ENCODE measurements around the gene KLHDC8A. TPM values are rescaled to one million over a fixed set of nuclear protein-coding genes. Genes with fewer than 3 reads are reported as not detected.

The KLHDC8A gene
- total and polyA plus RNA-seq, 4 donors, result 9.9 to 56.8 (median 31.0) TPM

DNA sequence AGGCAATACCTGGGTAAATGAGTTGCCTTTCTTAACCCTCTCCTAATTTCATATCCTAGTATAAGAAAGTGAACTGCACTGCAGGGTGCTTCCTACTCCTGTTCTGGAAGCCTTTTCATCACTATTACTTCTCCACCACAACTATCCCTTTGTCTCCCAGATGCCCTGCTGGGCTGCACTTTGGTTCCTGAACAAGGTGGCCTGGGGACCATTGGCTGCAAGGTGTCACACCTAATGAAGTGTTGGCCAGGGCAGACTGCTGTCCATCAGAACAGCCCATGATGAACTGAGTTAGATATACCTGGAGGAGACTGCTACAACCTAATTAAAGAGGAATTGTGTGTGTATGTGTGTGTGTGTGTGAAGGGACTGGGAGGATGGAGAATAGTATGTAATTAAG, 1.9 kb upstream of the KLHDC8A start:
- H3K4me1 ChIP-seq (ENCODE audit: control insufficient read depth, insufficient read depth, low read length), result peaks cover 36% of the 10 kb centered on the region
- no peak overlapping the region for H3K4me3 ChIP-seq (ENCODE audit: low read depth, low read length)
- no peaks in the 10 kb centered on the region for H3K9me3 ChIP-seq (ENCODE audit: control insufficient read depth, insufficient read depth, low read length)
- no peaks in the 10 kb centered on the region for H3K27me3 ChIP-seq (ENCODE audit: control insufficient read depth, insufficient read depth, low read length)
- no peak for DNase-seq (ENCODE audit: low read depth in 4 of 6, low spot score in 6 of 6)
- H3K27ac ChIP-seq (ENCODE audit: low read depth, low read length), result no peak overlapping the region
- H3K36me3 ChIP-seq (ENCODE audit: control insufficient read depth, insufficient read depth, low read length), result no peaks in the 10 kb centered on the region

DNA sequence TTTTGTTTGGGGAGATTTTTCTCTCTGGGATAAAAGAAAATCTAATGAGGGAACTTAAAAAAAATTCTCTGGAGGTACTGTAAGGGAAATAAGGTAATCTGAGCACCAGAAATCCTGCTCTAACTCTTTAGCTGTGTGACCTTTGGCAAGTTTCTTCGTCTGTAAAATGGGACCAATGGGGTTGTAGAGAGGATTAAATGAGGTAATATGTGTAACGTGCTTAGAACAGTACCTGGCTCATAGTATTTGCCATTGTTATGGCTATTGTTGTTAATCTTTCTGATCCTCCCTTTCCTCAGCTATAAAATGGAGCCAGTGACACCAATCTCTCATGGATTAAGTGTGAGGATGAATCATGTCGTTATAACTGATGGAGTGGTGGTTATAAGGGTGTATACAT, 845 bp upstream of the KLHDC8A start:
- H3K36me3 ChIP-seq (ENCODE audit: control insufficient read depth, insufficient read depth, low read length), result no peaks in the 10 kb centered on the region
- no CpG with 5 or more reads among the region's 3 CpGs for WGBS (ENCODE audit: insufficient coverage)
- H3K4me3 ChIP-seq (ENCODE audit: low read depth, low read length), result no peak overlapping the region
- peaks cover 45% of the 10 kb centered on the region for H3K4me1 ChIP-seq (ENCODE audit: control insufficient read depth, insufficient read depth, low read length)
- no peaks in the 10 kb centered on the region for H3K9me3 ChIP-seq (ENCODE audit: control insufficient read depth, insufficient read depth, low read length)
- no peak for DNase-seq (ENCODE audit: low read depth in 4 of 6, low spot score in 6 of 6)
- no peak overlapping the region for H3K27ac ChIP-seq (ENCODE audit: low read depth, low read length)
- no peaks in the 10 kb centered on the region for H3K27me3 ChIP-seq (ENCODE audit: control insufficient read depth, insufficient read depth, low read length)

DNA sequence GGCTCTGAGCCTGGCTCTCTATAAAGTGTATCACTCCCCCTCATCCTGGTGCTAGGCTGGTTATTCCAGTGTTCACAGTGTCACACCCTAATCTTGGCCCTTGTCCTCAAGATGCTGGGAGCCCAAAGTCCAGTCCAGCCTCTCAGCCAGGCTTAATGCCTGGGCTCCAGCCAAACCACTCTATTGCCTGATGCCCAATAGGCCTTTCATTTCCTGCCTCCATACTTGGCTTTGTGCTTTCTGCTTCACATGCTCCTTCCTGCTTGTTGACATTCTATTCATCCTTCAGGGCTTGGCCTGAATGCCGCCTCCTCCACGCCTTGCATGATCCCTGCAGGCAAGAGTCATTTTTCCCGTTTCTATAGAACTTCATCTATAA, 1.7 kb downstream of the KLHDC8A start:
- Histone ChIP-seq H3K36me3 (ENCODE audit: control insufficient read depth, insufficient read depth, low read length) (peaks cover 4% of the 10 kb centered on the region), H3K4me1 (ENCODE audit: control insufficient read depth, insufficient read depth, low read length) (peaks cover 54% of the 10 kb centered on the region), H3K4me3 (ENCODE audit: low read depth, low read length) (no peak overlapping the region), H3K27me3 (ENCODE audit: control insufficient read depth, insufficient read depth, low read length) (no peaks in the 10 kb centered on the region), H3K9me3 (ENCODE audit: control insufficient read depth, insufficient read depth, low read length) (no peaks in the 10 kb centered on the region), H3K27ac (ENCODE audit: low read depth, low read length) (no peak overlapping the region)
- no CpG with 5 or more reads among the region's 3 CpGs for WGBS (ENCODE audit: insufficient coverage)
- peak in 2 of 6 donors; percentile 71 to 79 for DNase-seq (ENCODE audit: low read depth in 4 of 6, low spot score in 6 of 6)

DNA sequence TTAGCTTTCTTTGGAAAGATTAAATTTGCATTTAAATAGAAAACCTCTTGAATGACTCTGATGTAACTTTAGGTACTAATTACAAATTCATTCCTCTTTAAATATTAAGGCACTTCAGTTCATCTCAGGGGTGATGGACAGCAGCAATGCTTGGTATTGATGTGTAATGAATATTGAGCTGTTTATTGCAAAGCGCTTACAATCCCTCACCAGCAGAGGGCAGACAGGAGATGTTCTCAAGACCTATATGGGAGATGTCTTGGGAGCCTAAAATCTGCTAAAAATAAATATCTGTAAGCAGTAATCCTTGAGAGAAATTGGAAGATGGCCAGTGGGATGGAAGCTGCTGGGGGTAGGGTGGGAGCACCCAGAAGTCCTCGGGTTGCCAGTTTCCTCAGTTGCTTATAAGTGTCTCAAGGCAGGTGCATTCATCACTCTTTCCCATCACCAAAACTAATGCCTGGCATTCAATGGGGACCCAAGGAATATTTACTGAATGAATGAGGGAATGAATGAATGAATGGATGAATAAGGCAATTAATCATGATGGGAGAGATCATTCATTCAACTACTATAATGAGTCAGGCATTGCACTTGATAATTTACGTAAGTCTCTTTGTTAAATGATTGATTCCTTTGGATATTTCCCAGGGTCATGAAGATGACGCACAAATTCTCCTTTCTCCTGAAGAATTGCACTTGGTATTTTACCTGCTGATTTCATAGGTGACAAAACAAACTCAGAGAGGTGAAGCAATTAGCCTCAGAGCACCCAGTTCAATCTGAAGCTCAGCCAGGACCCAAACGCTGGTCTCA, 2.3 kb downstream of the KLHDC8A start:
- H3K4me1 ChIP-seq (ENCODE audit: control insufficient read depth, insufficient read depth, low read length), result peaks cover 59% of the 10 kb centered on the region
- H3K36me3 ChIP-seq (ENCODE audit: control insufficient read depth, insufficient read depth, low read length), result peaks cover 4% of the 10 kb centered on the region
- DNase-seq (ENCODE audit: low read depth in 4 of 6, low spot score in 6 of 6), result peak in 4 of 6 donors; percentile 69 to 96 (median 82)
- H3K27me3 ChIP-seq (ENCODE audit: control insufficient read depth, insufficient read depth, low read length), result no peaks in the 10 kb centered on the region
- H3K9me3 ChIP-seq (ENCODE audit: control insufficient read depth, insufficient read depth, low read length), result no peaks in the 10 kb centered on the region
- 17% methylated on average over 2 of the region's 5 CpGs for WGBS (ENCODE audit: insufficient coverage)
- no peak overlapping the region for H3K4me3 ChIP-seq (ENCODE audit: low read depth, low read length)
- H3K27ac ChIP-seq (ENCODE audit: low read depth, low read length), result no peak overlapping the region

DNA sequence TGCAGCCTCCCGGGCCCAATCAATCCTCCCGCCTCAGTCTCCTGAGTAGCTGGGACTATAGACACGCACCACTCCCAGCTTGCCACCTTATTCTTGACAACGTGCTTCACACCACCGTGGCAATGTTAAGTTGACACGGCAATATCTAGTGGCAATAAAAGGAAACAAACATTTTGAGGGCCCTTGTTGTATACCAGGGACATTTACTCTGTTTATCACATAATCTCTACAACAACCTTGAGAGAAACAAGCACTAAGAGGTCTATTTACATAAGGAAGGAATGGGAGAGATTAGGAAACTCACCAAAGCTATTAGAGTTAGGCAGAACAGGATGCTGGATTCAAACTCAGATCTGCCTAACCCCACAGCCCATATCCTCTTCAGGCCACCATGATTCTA, 3.1 kb downstream of the KLHDC8A start:
- H3K9me3 ChIP-seq (ENCODE audit: control insufficient read depth, insufficient read depth, low read length), result no peaks in the 10 kb centered on the region
- no peak overlapping the region for H3K27ac ChIP-seq (ENCODE audit: low read depth, low read length)
- 63% methylated on average over 3 of the region's 6 CpGs for WGBS (ENCODE audit: insufficient coverage)
- DNase-seq (ENCODE audit: low read depth in 4 of 6, low spot score in 6 of 6), result no peak
- no peaks in the 10 kb centered on the region for H3K27me3 ChIP-seq (ENCODE audit: control insufficient read depth, insufficient read depth, low read length)
- peaks cover 4% of the 10 kb centered on the region for H3K36me3 ChIP-seq (ENCODE audit: control insufficient read depth, insufficient read depth, low read length)
- no peak overlapping the region for H3K4me3 ChIP-seq (ENCODE audit: low read depth, low read length)
- peaks cover 60% of the 10 kb centered on the region for H3K4me1 ChIP-seq (ENCODE audit: control insufficient read depth, insufficient read depth, low read length)

DNA sequence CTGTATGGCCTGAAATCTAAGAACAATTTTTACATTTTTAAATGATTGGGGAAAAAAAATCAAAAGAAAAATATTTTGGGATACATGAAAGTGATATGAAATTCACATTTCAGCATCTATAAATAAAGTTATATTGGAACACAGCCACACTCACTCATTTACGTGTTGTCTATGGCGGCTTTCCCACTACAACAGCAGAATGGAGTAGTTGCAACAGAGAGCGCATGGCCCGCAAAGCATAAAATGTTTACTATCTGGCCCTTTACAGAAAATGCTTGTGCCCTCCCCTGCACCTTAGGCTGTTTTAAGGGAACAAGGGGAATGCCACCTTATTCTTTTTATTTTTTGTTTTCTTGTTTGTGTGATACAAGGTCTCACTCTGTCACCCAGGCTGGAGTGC, 3.5 kb downstream of the KLHDC8A start:
- Histone ChIP-seq H3K36me3 (ENCODE audit: control insufficient read depth, insufficient read depth, low read length) (peaks cover 4% of the 10 kb centered on the region), H3K4me1 (ENCODE audit: control insufficient read depth, insufficient read depth, low read length) (peaks cover 60% of the 10 kb centered on the region), H3K27me3 (ENCODE audit: control insufficient read depth, insufficient read depth, low read length) (no peaks in the 10 kb centered on the region), H3K27ac (ENCODE audit: low read depth, low read length) (no peak overlapping the region), H3K4me3 (ENCODE audit: low read depth, low read length) (no peak overlapping the region), H3K9me3 (ENCODE audit: control insufficient read depth, insufficient read depth, low read length) (no peaks in the 10 kb centered on the region)
- no CpG with 5 or more reads among the region's 4 CpGs for WGBS (ENCODE audit: insufficient coverage)
- peak in 1 of 6 donors; percentile 80 for DNase-seq (ENCODE audit: low read depth in 4 of 6, low spot score in 6 of 6)

DNA sequence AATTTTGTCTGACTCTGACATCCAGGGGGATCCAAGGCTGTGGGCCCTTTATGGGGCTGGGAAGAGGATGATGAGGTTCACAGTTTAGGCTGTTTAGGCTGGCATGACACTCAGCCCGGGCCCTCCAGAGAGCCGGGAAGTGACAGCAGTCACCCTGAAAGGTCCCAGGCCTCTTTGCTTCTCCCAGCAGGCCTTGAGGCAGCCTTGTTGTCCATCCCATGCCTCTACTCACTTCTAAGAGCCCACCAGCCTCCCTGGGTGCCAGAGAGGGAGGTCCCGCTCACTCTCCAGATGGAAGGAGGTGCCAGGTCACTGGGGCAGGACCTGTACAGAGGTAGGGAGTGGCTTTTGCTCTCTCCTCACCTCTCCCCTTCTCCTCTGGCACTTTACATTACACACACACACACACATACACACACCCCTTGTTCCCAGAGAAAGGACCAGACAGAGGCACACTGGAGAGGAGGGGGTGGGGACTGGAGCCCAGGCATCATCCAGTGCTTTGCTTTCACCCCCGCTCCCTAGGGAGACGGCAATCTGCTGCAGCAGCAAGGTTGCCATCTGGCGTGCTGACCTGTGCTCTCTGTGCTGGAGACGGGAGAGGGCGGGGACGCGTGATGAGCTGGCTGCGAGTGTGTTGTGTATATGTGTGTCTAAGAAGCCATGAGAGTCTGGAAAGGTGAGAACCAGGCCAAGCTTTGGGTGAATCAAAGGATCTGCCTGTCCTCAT, 4.6 kb downstream of the KLHDC8A start:
- 46% methylated on average over 9 of the region's 11 CpGs for WGBS (ENCODE audit: insufficient coverage)
- Histone ChIP-seq H3K4me1 (ENCODE audit: control insufficient read depth, insufficient read depth, low read length) (peaks cover 59% of the 10 kb centered on the region), H3K27ac (ENCODE audit: low read depth, low read length) (no peak overlapping the region), H3K9me3 (ENCODE audit: control insufficient read depth, insufficient read depth, low read length) (no peaks in the 10 kb centered on the region), H3K4me3 (ENCODE audit: low read depth, low read length) (no peak overlapping the region), H3K27me3 (ENCODE audit: control insufficient read depth, insufficient read depth, low read length) (no peaks in the 10 kb centered on the region), H3K36me3 (ENCODE audit: control insufficient read depth, insufficient read depth, low read length) (peaks cover 4% of the 10 kb centered on the region)
- peak in 2 of 6 donors; percentile 67 to 88 for DNase-seq (ENCODE audit: low read depth in 4 of 6, low spot score in 6 of 6)

DNA sequence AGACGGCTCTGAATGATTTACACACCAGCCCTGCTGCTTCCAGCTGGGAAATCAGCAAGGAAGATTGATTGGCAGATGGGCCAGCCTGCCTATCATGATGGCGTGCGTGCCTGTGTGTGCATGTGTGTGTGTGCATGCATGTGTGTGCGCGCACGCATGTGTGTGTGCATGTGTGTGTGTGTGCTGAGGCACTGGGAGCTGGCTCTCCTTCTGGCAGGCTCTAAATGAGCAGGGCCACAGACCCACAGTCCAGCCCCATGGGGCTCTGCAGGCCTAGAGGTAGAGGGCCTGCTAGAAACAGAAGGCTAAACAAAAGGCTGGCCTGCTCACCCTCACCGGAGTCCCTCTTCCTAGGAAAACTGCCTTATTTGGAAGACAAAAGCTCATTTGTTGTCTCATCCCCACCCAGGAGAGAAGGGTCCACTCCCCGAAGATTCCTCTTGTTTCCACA, 6.0 kb downstream of the KLHDC8A start:
- peaks cover 48% of the 10 kb centered on the region for H3K4me1 ChIP-seq (ENCODE audit: control insufficient read depth, insufficient read depth, low read length)
- H3K4me3 ChIP-seq (ENCODE audit: low read depth, low read length), result no peak overlapping the region
- no peaks in the 10 kb centered on the region for H3K27me3 ChIP-seq (ENCODE audit: control insufficient read depth, insufficient read depth, low read length)
- no peak overlapping the region for H3K27ac ChIP-seq (ENCODE audit: low read depth, low read length)
- 30% methylated on average over 7 of the region's 8 CpGs for WGBS (ENCODE audit: insufficient coverage)
- peaks cover 4% of the 10 kb centered on the region for H3K36me3 ChIP-seq (ENCODE audit: control insufficient read depth, insufficient read depth, low read length)
- no peaks in the 10 kb centered on the region for H3K9me3 ChIP-seq (ENCODE audit: control insufficient read depth, insufficient read depth, low read length)
- DNase-seq (ENCODE audit: low read depth in 4 of 6, low spot score in 6 of 6), result peak in 2 of 6 donors; percentile 69 to 87

DNA sequence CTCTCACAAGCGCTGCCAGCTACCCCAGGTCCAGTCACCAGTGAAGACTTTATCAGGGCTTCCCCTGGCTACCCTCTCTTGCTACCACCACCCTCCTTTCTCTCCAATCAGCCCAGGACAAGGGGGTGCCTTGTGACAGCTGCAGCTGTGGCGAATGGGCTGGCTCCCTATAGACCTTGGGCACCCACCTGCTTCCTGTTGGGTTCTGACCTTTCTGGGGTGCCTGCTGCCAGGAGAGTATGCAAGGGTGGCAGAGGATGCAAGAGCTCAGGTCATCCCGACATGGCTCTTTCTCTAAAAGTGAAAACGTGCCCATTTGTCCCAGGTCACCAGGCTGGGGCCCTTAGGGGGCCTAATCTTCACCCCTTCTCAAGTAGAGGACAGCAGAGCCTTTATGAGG, 6.6 kb downstream of the KLHDC8A start:
- WGBS (ENCODE audit: insufficient coverage), result 54% methylated on average over 4 of the region's 4 CpGs
- H3K9me3 ChIP-seq (ENCODE audit: control insufficient read depth, insufficient read depth, low read length), result no peaks in the 10 kb centered on the region
- H3K27me3 ChIP-seq (ENCODE audit: control insufficient read depth, insufficient read depth, low read length), result no peaks in the 10 kb centered on the region
- no peak overlapping the region for H3K4me3 ChIP-seq (ENCODE audit: low read depth, low read length)
- H3K36me3 ChIP-seq (ENCODE audit: control insufficient read depth, insufficient read depth, low read length), result peaks cover 4% of the 10 kb centered on the region
- peaks cover 46% of the 10 kb centered on the region for H3K4me1 ChIP-seq (ENCODE audit: control insufficient read depth, insufficient read depth, low read length)
- no peak overlapping the region for H3K27ac ChIP-seq (ENCODE audit: low read depth, low read length)
- no peak for DNase-seq (ENCODE audit: low read depth in 4 of 6, low spot score in 6 of 6)

Measured in spinal cord (tissue), 10 donors.